GM08714 (cell line): Measurements from ENCODE around the gene ADCY9.

ENCODE experiments used
- H3K4me3 ChIP-seq: fragments of 200-500 bp; sonication (Bioruptor generic); 2 replicates; pipeline ENCODE4 v1.5.1; 2014; ENCODE audit warnings: mild to moderate bottlenecking, low read length, inconsistent platforms
- ZNF274 ChIP-seq: IDR thresholded peaks from 2 replicates; pipeline ENCODE4 v1.6.1; 2012; ENCODE audit warnings: mild to moderate bottlenecking, low read depth, low read length

The ADCY9 gene

GRCh38 chr16:4032768-4033167, 83.5 kb downstream of the ADCY9 start:
- H3K4me3 ChIP-seq, result no peak overlapping the region

GRCh38 chr16:4028144-4028543, 88.1 kb downstream of the ADCY9 start:
- no peak overlapping the region for H3K4me3 ChIP-seq
- TF ChIP-seq ZNF274, result no peak

More at GRCh38 chr16:4032768-4033167, 83.5 kb downstream of the ADCY9 start:
- no peak for TF ChIP-seq ZNF274

GRCh38 chr16:4026854-4027253, 89.4 kb downstream of the ADCY9 start:
- no peak for TF ChIP-seq ZNF274
- no peak overlapping the region for H3K4me3 ChIP-seq

DNA sequence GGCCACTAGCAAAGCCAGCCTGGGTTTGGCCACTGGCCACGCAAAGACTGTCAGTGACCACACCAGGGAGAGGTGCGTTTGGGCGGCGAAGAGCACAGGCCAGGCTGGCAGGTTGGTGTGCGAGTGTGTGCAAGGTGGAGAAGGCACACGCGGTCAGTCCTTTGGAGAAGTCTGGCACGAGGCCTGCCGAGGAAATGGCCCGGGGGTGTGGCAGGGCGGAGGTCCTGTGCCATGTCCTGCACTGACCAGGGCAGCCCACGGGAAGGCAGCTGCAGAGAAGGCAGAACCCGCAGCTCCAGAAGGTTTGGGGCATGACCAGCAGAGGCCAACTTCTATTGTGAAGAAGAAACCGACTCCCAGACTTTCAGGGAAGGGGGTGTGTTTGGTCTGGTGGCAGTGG, 90.8 kb downstream of the ADCY9 start:
- no peak overlapping the region for H3K4me3 ChIP-seq
- no peak for TF ChIP-seq ZNF274

GRCh38 chr16:4021916-4022315, 94.3 kb downstream of the ADCY9 start:
- no peak overlapping the region for H3K4me3 ChIP-seq
- no peak for TF ChIP-seq ZNF274

DNA sequence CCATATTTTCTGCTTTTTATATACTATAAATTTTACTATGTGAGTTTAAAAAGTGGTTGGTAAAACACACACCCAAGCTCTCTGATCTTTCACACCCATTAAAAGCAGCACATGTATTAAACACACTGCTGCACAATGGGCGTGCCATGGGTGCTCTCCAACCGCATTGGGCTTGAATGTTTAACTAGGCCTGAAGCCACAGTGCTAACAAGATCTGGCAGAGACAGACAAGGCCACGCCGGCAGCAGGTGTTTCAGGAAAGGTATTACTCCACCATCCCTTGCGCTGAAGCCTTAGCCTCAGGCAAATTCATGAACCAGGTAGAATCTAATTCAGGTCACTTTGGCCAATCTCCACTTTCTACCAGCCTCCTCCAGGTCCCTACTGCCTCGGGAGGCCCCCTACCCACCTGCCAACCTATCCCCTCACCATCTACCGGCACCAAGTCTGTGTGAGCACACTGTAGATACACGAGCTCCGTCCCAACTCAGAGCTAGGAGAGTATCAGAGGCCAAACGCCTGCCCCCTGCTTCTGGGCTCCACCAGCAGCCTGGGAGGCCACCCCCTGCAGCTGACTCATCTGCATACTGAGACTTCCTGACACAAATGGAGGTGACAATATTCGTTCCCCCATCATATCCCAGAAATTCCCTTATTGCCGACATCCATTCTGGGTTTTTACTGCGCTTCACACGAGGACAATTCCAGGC, 95.0 kb downstream of the ADCY9 start:
- no peak overlapping the region for H3K4me3 ChIP-seq
- TF ChIP-seq ZNF274, result no peak

GRCh38 chr16:4019371-4019791, 96.9 kb downstream of the ADCY9 start:
- no peak for TF ChIP-seq ZNF274
- no peak overlapping the region for H3K4me3 ChIP-seq

GRCh38 chr16:4018391-4018790, 97.9 kb downstream of the ADCY9 start:
- no peak overlapping the region for H3K4me3 ChIP-seq
- no peak for TF ChIP-seq ZNF274

- H3K4me3 ChIP-seq, result no peak overlapping the region
- TF ChIP-seq ZNF274, result no peak
Observed at GRCh38 chr16:4017807-4018206, 98.4 kb downstream of the ADCY9 start.

DNA sequence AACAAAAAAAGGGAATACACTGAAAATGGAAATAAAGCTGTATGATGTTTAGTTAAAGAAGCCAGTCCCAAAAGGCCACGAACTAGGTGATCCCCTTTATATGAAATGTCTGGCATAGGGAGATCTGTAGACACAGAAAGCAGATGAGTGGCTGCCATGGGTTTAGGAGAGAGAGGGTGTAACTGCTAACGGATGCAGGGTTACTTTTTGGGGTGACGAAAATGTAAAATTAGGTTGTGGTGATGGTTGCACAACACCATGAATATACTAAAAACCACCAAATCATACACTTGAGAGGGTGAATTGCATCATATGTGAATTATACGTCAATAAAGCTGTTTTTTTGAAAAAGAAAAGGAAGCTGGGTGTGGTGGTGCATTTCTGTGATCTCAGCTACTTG, 99.6 kb downstream of the ADCY9 start:
- H3K4me3 ChIP-seq, result no peak overlapping the region
- TF ChIP-seq ZNF274, result no peak

DNA sequence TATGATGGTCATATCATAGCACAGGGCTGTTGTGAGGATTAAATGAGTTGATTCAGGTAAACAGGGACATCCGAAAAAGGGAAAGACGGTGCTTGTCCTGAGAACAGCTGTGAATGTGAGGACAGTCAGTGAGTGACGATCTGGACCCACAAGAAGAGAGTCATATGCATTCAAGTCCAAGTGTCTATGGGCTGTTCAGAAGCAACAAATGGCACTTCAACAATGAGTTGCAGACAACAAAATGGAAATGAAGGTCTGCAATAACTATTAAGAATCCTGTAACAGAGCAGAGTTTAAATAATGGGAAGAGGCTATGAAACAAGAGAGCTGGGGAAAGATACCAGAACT, 100.3 kb downstream of the ADCY9 start:
- no peak overlapping the region for H3K4me3 ChIP-seq
- TF ChIP-seq ZNF274, result no peak

DNA sequence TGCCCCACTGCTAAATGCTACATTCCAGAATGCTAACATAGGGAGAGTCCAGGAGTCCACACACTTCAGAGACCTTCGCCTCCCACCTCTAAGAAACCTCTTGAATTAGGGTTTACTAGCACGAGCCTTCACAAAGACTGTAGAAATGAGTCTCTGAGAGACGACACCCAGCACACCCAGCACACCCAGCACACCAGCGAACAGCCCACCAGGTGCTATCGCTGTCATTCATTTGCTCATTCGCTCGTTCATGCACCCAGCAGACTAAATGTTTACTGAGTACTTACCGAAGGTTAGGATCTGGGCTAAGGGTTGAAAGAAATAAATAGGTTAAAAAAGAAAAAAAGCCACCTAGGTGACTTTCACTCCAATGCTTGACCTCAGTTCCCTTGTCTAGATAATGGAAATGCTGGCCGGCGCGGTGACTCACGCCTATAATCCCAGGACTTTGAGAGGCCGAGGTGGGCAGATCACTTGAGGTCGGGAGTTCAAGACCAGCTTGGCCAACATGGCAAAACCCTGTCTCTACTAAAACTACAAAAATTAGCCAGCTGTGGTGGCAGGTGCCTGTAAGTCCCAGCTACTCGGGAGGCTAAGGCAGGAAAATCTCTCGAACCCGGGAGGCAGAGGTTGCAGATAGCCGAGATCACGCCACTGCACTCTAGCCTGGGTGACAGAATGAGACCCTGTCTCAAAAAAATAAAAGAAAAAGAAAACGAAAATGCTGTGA, 100.8 kb downstream of the ADCY9 start:
- H3K4me3 ChIP-seq, result no peak overlapping the region
- TF ChIP-seq ZNF274, result no peak

- H3K4me3 ChIP-seq, result no peak overlapping the region
- TF ChIP-seq ZNF274, result no peak
Observed at GRCh38 chr16:4011940-4012629, 104.2 kb downstream of the ADCY9 start.

GRCh38 chr16:4011225-4011939, 104.9 kb downstream of the ADCY9 start:
- H3K4me3 ChIP-seq, result no peak overlapping the region
- no peak for TF ChIP-seq ZNF274
